GM12878 (cell line): ENCODE data around the gene USP28. TPM values are rescaled to one million over a fixed set of nuclear protein-coding genes. Genes with fewer than 3 reads are reported as not detected.

ENCODE experiments used
- ATAC-seq: fragments of 200-7000 bp; cut with Tn5 transposase; 3 replicates; pipeline ENCODE4 v1.9.1; 2020; ENCODE audit warnings: mild to moderate bottlenecking, moderate library complexity
- BruUV-seq: library from RNA; stranded (reverse); fragments of 400-500 nt; replicated peaks from 2 replicates; lab custom pipeline; 2021; lab: Mats Ljungman, UMichigan
- CTCF ChIA-PET: fragments of 300-600 bp; sonication (Branson Sonifier 250); formaldehyde crosslinking; extraction: SDS; loops from one replicate; lab custom pipeline; 2021; ENCODE audit warnings: inconsistent platforms; lab: Yijun Ruan, JAX
- POLR2A ChIA-PET: fragments of 350-600 bp; formaldehyde crosslinking; extraction: SDS; loops from one replicate; lab custom pipeline; 2021; ENCODE audit warnings: inconsistent platforms; lab: Charles Lee
- RAD21 ChIA-PET: fragments of 300-600 bp; sonication (Branson Sonifier 250); formaldehyde crosslinking; loops from one replicate; lab custom pipeline; 2023; ENCODE audit warnings: antibody characterized with exemption; ENCODE audit not compliant: unreplicated experiment; lab: Charles Lee
- SMC1A ChIA-PET: fragments of 300-600 bp; sonication (Branson Sonifier 250); formaldehyde crosslinking; loops from one replicate; lab custom pipeline; 2023; ENCODE audit not compliant: unreplicated experiment, uncharacterized antibody; lab: Charles Lee
- DNase-seq: peaks from one replicate; pipeline ENCODE4 v3.0.0-alpha.2; 2011; ENCODE audit warnings: low read depth, low spot score
- FAIRE-seq: peaks from 3 replicates; lab custom pipeline; 2011; peaks lifted over from hg19 to GRCh38; lab: Jason Lieb, UNC
- H2AFZ ChIP-seq: 2 replicates; pipeline ENCODE4 v1.6.0; 2011; ENCODE audit warnings: low read depth, low read length, control low read depth; ENCODE audit not compliant: control insufficient read depth
- H3K27ac ChIP-seq: 2 replicates; pipeline ENCODE4 v1.5.1; 2011; ENCODE audit warnings: control low read depth; ENCODE audit not compliant: control insufficient read depth, insufficient read depth
- H3K27me3 ChIP-seq, 2 experiments: replicated peaks in 1 of 2; 2 replicates each; pipeline versions ENCODE4 v1.6.0 to v1.6.1; 2011; ENCODE audit warnings: low read length in 1 of 2; ENCODE audit not compliant: control insufficient read depth in 2 of 2, insufficient read depth in 2 of 2
- H3K36me3 ChIP-seq, 2 experiments: 2 replicates each; pipeline ENCODE4 v1.5.1; 2011; ENCODE audit warnings: low read length in 1 of 2; ENCODE audit not compliant: control insufficient read depth in 2 of 2, insufficient read depth in 2 of 2
- H3K4me1 ChIP-seq: 2 replicates; pipeline ENCODE4 v1.6.1; 2011; ENCODE audit warnings: mild to moderate bottlenecking, low read length, moderate library complexity, mixed read lengths; ENCODE audit not compliant: control insufficient read depth, insufficient read depth
- H3K4me2 ChIP-seq: 2 replicates; pipeline ENCODE4 v1.6.0; 2011; ENCODE audit warnings: control low read depth; ENCODE audit not compliant: control insufficient read depth, insufficient read depth
- H3K4me3 ChIP-seq: fragments of 200-600 bp; sonication (generic); 2 replicates; pipeline ENCODE4 v1.5.1; 2016
- H3K79me2 ChIP-seq: 2 replicates; pipeline ENCODE4 v1.6.0; 2011; ENCODE audit warnings: low read length; ENCODE audit not compliant: control insufficient read depth, insufficient read depth
- H3K9ac ChIP-seq: 2 replicates; pipeline ENCODE4 v1.8.0; 2011; ENCODE audit warnings: low read length, control low read depth, mixed read lengths; ENCODE audit not compliant: control insufficient read depth, insufficient read depth
- H3K9me3 ChIP-seq: replicated peaks from 3 replicates; pipeline ENCODE4 v1.5.1; 2011; ENCODE audit warnings: mild to moderate bottlenecking, low read length; ENCODE audit not compliant: control insufficient read depth, insufficient read depth
- H4K20me1 ChIP-seq: 2 replicates; pipeline ENCODE4 v1.6.0; 2011; ENCODE audit not compliant: control insufficient read depth, insufficient read depth
- CHD1 ChIP-seq: IDR thresholded peaks from 2 replicates; pipeline ENCODE4 v1.6.1; 2012; ENCODE audit warnings: low read depth, low read length, improper control_type of control experiment
- CREM ChIP-seq: IDR thresholded peaks from 2 replicates; pipeline ENCODE4 v1.6.1; 2014; ENCODE audit warnings: antibody characterized with exemption, low read depth
- EED ChIP-seq: sonication (generic); IDR thresholded peaks from 2 replicates; pipeline ENCODE4 v1.6.1; 2016; ENCODE audit warnings: antibody characterized with exemption, low read depth
- ESRRA ChIP-seq: IDR thresholded peaks from 2 replicates; pipeline ENCODE4 v1.6.1; 2012; ENCODE audit warnings: mild to moderate bottlenecking, low read length, improper control_type of control experiment
- EZH2 ChIP-seq: IDR thresholded peaks from 2 replicates; pipeline ENCODE4 v1.6.1; 2012; ENCODE audit warnings: low read depth, mild to moderate bottlenecking, control low read depth, inconsistent platforms, low read length, borderline replicate concordance; ENCODE audit not compliant: control insufficient read depth
- HDAC2 ChIP-seq: fragments of 200-600 bp; sonication (generic); IDR thresholded peaks from 2 replicates; pipeline ENCODE4 v1.6.1; 2017
- SMC3 ChIP-seq: IDR thresholded peaks from 2 replicates; pipeline ENCODE4 v1.6.1; 2011; ENCODE audit warnings: low read length, improper control_type of control experiment, borderline replicate concordance
- SUPT20H ChIP-seq: IDR thresholded peaks from 2 replicates; pipeline ENCODE4 v1.6.1; 2011; ENCODE audit warnings: low read depth, mild to moderate bottlenecking, low read length, moderate library complexity, borderline replicate concordance; ENCODE audit not compliant: control insufficient read depth
- YY1 ChIP-seq: IDR thresholded peaks from 2 replicates; pipeline ENCODE4 v1.6.1; 2011; ENCODE audit warnings: low read depth, mild to moderate bottlenecking, low read length
- ZNF384 ChIP-seq: IDR thresholded peaks from 2 replicates; pipeline ENCODE4 v1.6.1; 2012; ENCODE audit warnings: low read depth, mild to moderate bottlenecking, low read length, improper control_type of control experiment, borderline replicate concordance
- WGBS: methylation state at CpG from one replicate; pipeline ENCODE4 v1.1.6; 2016; ENCODE audit warnings: low lambda C conversion rate; ENCODE audit not compliant: insufficient replicate concordance, insufficient coverage; ENCODE audit errors: missing lambda C conversion rate; 5-methylcytosine and 5-hydroxymethylcytosine counted together
- in situ Hi-C: fragments of 300-500 bp; cut with MboI; formaldehyde crosslinking; loops from 9 replicates; pipeline ENCODE4 v1.14.3; 2018; ENCODE audit warnings: mixed read lengths
- intact Hi-C: fragments of 100-400 bp; cut with micrococcal nuclease; formaldehyde crosslinking; loops from one replicate; pipeline ENCODE4 v1.14.2; 2022; ENCODE audit not compliant: unreplicated experiment
- polyA plus RNA-seq, 11 experiments: library from polyadenylated mRNA; depleted of rRNA in 4 of 11; unstranded in 6 of 11; stranded (reverse) in 5 of 11; fragments of >200 nt; fragmentation: Nextera tagmentation in 4 of 11; fragmentation: Illumina TruSeq in 1 of 11; extraction: Ambion mirVana in 4 of 11; extraction: Trizol in 1 of 11; gene quantifications; 1 replicate in 1 of 11; 2 replicates in 10 of 11; pipeline versions ENCODE4 v1.2.1 to v1.2.3, GENCODE V29; 2011 to 2016; ENCODE audit warnings: inconsistent platforms in 2 of 11, missing spikeins in 2 of 11, low read depth in 1 of 11
- total RNA-seq, 4 experiments: library from RNA; depleted of rRNA in 3 of 4; stranded (reverse); fragments of >200 nt in 3 of 4; fragmentation: Illumina TruSeq in 1 of 4; extraction: Trizol in 1 of 4; gene quantifications; 2 replicates each; pipeline versions ENCODE4 v1.2.1 to v1.2.3, GENCODE V29; 2013 to 2021
- TF ChIP-seq, protein P1 (sequence below): fragments of 450-650 bp; IDR thresholded peaks from 2 replicates; pipeline ENCODE4 v1.6.1; 2014; ENCODE audit warnings: mild to moderate bottlenecking
- TF ChIP-seq, protein P2 (sequence below): IDR thresholded peaks from 2 replicates; pipeline ENCODE4 v1.6.1; 2011; ENCODE audit warnings: borderline replicate concordance, low read depth, mild to moderate bottlenecking, moderate library complexity, low read length; ENCODE audit not compliant: insufficient read depth, poor library complexity, severe bottlenecking
- TF ChIP-seq, protein P3 (sequence below): fragments of 450-650 bp; IDR thresholded peaks from 2 replicates; pipeline ENCODE4 v1.6.1; 2017; ENCODE audit warnings: borderline replicate concordance
- TF ChIP-seq, protein P4 (sequence below): IDR thresholded peaks from 2 replicates; pipeline ENCODE4 v1.6.1; 2012; ENCODE audit warnings: mild to moderate bottlenecking, low read depth, low read length
- TF ChIP-seq, protein P5 (sequence below): IDR thresholded peaks from 2 replicates; pipeline ENCODE4 v1.6.1; 2012; ENCODE audit warnings: low read depth, low read length, improper control_type of control experiment

USP28 gene
- total and polyA plus RNA-seq, 10 of the 15 experiments (the other 5 are each of a cell fraction or from before 2014, with no cell fraction given) = 2.8 to 60.4 (median 24.1) TPM

DNA sequence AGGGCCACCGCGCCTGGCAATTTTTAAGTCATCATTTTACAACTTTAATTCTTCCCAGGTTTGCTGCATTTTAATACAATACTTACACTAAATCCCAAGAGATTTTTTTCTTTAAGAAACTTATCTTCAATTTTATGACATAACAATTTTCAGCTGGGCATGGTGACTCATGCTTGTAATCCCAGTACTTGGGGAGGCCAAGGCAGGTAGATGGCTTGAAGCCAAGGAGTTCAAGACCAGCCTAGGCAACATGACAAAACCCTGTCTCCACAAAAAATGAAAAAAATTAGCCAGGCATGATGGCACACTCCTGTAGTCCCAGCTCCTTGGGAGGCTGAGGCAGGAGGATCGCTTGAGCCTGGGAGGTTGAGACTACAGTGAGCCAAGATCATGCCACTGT is 56.9 kb downstream of the USP28 start:
- RAD21 ChIA-PET = no interaction called here
- H3K9ac ChIP-seq = no peak overlapping the region
- 98% methylated on average over 3 of the region's 3 CpGs for WGBS
- in situ Hi-C loops = no loop called here
- no peaks in the 10 kb centered on the region for H3K27me3 ChIP-seq
- no peak for DNase-seq
- no peak for FAIRE-seq
- SMC1A ChIA-PET = no interaction called here
- no peaks in the 10 kb centered on the region for H4K20me1 ChIP-seq
- no peak overlapping the region for H2AFZ ChIP-seq
- no peak for ATAC-seq
- H3K4me1 ChIP-seq = no peaks in the 10 kb centered on the region
- no peak overlapping the region for H3K4me3 ChIP-seq
- CTCF ChIA-PET = interaction anchor here (0.6 kb wide), 1 partner anchor 1539 kb away, joined by 3 read pairs; no protein-coding TSS in a partner anchor
- H3K27ac ChIP-seq = no peak overlapping the region
- peaks cover 0 to 22% of the 10 kb centered on the region in 2 experiments; a peak in 3 of 4 replicates for H3K36me3 ChIP-seq
- no peaks in the 10 kb centered on the region for H3K9me3 ChIP-seq
- POLR2A ChIA-PET = no interaction called here
- H3K79me2 ChIP-seq = no peaks in the 10 kb centered on the region
- BruUV-seq = no TSS peak
- TF ChIP-seq SUPT20H = no peak
- TF ChIP-seq, protein P1, sequence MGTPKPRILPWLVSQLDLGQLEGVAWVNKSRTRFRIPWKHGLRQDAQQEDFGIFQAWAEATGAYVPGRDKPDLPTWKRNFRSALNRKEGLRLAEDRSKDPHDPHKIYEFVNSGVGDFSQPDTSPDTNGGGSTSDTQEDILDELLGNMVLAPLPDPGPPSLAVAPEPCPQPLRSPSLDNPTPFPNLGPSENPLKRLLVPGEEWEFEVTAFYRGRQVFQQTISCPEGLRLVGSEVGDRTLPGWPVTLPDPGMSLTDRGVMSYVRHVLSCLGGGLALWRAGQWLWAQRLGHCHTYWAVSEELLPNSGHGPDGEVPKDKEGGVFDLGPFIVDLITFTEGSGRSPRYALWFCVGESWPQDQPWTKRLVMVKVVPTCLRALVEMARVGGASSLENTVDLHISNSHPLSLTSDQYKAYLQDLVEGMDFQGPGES = no peak
- no peak for TF ChIP-seq EZH2
- TF ChIP-seq, protein P2, sequence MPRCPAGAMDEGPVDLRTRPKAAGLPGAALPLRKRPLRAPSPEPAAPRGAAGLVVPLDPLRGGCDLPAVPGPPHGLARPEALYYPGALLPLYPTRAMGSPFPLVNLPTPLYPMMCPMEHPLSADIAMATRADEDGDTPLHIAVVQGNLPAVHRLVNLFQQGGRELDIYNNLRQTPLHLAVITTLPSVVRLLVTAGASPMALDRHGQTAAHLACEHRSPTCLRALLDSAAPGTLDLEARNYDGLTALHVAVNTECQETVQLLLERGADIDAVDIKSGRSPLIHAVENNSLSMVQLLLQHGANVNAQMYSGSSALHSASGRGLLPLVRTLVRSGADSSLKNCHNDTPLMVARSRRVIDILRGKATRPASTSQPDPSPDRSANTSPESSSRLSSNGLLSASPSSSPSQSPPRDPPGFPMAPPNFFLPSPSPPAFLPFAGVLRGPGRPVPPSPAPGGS = no peak
- no peak for TF ChIP-seq ESRRA
- TF ChIP-seq, protein P3, sequence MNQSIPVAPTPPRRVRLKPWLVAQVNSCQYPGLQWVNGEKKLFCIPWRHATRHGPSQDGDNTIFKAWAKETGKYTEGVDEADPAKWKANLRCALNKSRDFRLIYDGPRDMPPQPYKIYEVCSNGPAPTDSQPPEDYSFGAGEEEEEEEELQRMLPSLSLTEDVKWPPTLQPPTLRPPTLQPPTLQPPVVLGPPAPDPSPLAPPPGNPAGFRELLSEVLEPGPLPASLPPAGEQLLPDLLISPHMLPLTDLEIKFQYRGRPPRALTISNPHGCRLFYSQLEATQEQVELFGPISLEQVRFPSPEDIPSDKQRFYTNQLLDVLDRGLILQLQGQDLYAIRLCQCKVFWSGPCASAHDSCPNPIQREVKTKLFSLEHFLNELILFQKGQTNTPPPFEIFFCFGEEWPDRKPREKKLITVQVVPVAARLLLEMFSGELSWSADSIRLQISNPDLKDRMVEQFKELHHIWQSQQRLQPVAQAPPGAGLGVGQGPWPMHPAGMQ = no peak
- TF ChIP-seq, protein P4, sequence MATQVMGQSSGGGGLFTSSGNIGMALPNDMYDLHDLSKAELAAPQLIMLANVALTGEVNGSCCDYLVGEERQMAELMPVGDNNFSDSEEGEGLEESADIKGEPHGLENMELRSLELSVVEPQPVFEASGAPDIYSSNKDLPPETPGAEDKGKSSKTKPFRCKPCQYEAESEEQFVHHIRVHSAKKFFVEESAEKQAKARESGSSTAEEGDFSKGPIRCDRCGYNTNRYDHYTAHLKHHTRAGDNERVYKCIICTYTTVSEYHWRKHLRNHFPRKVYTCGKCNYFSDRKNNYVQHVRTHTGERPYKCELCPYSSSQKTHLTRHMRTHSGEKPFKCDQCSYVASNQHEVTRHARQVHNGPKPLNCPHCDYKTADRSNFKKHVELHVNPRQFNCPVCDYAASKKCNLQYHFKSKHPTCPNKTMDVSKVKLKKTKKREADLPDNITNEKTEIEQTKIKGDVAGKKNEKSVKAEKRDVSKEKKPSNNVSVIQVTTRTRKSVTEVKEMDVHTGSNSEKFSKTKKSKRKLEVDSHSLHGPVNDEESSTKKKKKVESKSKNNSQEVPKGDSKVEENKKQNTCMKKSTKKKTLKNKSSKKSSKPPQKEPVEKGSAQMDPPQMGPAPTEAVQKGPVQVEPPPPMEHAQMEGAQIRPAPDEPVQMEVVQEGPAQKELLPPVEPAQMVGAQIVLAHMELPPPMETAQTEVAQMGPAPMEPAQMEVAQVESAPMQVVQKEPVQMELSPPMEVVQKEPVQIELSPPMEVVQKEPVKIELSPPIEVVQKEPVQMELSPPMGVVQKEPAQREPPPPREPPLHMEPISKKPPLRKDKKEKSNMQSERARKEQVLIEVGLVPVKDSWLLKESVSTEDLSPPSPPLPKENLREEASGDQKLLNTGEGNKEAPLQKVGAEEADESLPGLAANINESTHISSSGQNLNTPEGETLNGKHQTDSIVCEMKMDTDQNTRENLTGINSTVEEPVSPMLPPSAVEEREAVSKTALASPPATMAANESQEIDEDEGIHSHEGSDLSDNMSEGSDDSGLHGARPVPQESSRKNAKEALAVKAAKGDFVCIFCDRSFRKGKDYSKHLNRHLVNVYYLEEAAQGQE = no peak
- TF ChIP-seq CREM = no peak
- TF ChIP-seq ZNF384 = no peak
- TF ChIP-seq YY1 = no peak
- TF ChIP-seq, protein P5, sequence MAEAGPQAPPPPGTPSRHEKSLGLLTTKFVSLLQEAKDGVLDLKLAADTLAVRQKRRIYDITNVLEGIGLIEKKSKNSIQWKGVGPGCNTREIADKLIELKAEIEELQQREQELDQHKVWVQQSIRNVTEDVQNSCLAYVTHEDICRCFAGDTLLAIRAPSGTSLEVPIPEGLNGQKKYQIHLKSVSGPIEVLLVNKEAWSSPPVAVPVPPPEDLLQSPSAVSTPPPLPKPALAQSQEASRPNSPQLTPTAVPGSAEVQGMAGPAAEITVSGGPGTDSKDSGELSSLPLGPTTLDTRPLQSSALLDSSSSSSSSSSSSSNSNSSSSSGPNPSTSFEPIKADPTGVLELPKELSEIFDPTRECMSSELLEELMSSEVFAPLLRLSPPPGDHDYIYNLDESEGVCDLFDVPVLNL = no peak
- no peak for TF ChIP-seq CHD1
- no peak for TF ChIP-seq EED
- no peak for TF ChIP-seq HDAC2
- TF ChIP-seq SMC3 = no peak
- intact Hi-C loops = no loop called here
- no peak overlapping the region for H3K4me2 ChIP-seq
